WTC11 (cell line): Measurements from ENCODE around the gene SAPCD2.

Source experiments
- ATF2 ChIP-seq: sonication (generic); formaldehyde crosslinking; IDR thresholded peaks from 2 replicates; pipeline ENCODE4 v1.8.1; 2022; ENCODE audit warnings: low read depth, missing genetic modification reagents, borderline replicate concordance
- KAT7 ChIP-seq: sonication (generic); formaldehyde crosslinking; IDR thresholded peaks from 2 replicates; pipeline ENCODE4 v1.8.1; 2023; ENCODE audit warnings: missing genetic modification reagents, mild to moderate bottlenecking, borderline replicate concordance
- PREB ChIP-seq: sonication (generic); formaldehyde crosslinking; IDR thresholded peaks from 2 replicates; pipeline ENCODE4 v1.8.1; 2022; ENCODE audit warnings: mild to moderate bottlenecking, missing genetic modification reagents, moderate library complexity, borderline replicate concordance
- TF ChIP-seq, protein P1 (sequence below): fragments of 200-600 bp; IDR thresholded peaks from 2 replicates; pipeline ENCODE4 v1.8.0; 2022; ENCODE audit warnings: antibody characterized with exemption
- TF ChIP-seq, protein P2 (sequence below): sonication (generic); formaldehyde crosslinking; IDR thresholded peaks from 2 replicates; pipeline ENCODE4 v1.8.1; 2023; ENCODE audit warnings: mild to moderate bottlenecking, missing genetic modification reagents, moderate library complexity

DNA sequence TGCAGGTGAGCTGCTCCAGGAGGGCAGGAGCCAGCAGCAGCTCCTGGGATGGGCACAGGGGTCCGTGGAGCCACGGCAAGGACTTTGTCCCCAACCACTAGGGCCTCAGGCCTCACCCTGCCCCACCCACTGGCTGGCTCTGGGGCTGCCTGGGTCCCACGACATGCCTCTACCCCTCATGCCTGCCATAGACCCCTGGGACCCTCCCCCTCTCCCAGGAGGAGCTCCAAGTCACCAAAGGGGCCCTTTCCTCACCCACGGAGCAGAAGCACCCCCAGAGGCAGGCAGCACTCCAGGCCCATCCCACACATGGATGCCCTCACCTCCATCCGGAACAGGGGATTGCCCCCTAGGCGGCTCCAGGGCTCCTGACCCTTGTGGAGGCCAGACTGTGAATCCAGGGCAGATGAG is 48.8 kb downstream of the SAPCD2 start:
- TF ChIP-seq ATF2 (CRISPR knock-in tag) (no peak), PREB (CRISPR knock-in tag) (no peak), KAT7 (no peak)
- TF ChIP-seq, protein P1, sequence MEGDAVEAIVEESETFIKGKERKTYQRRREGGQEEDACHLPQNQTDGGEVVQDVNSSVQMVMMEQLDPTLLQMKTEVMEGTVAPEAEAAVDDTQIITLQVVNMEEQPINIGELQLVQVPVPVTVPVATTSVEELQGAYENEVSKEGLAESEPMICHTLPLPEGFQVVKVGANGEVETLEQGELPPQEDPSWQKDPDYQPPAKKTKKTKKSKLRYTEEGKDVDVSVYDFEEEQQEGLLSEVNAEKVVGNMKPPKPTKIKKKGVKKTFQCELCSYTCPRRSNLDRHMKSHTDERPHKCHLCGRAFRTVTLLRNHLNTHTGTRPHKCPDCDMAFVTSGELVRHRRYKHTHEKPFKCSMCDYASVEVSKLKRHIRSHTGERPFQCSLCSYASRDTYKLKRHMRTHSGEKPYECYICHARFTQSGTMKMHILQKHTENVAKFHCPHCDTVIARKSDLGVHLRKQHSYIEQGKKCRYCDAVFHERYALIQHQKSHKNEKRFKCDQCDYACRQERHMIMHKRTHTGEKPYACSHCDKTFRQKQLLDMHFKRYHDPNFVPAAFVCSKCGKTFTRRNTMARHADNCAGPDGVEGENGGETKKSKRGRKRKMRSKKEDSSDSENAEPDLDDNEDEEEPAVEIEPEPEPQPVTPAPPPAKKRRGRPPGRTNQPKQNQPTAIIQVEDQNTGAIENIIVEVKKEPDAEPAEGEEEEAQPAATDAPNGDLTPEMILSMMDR = no peak
- TF ChIP-seq, protein P2, sequence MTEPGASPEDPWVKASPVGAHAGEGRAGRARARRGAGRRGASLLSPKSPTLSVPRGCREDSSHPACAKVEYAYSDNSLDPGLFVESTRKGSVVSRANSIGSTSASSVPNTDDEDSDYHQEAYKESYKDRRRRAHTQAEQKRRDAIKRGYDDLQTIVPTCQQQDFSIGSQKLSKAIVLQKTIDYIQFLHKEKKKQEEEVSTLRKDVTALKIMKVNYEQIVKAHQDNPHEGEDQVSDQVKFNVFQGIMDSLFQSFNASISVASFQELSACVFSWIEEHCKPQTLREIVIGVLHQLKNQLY (CRISPR knock-in tag) = no peak
